A172 (cell line): ENCODE data around the gene CPA5. TPM values are rescaled to one million over a fixed set of nuclear protein-coding genes. Genes with fewer than 3 reads are reported as not detected.

Source experiments
- DNase-seq: peaks from one replicate; pipeline ENCODE4 v3.0.0-alpha.2; 2015; ENCODE audit warnings: low spot score
- total RNA-seq: library from RNA; depleted of rRNA; stranded (reverse); fragments of >200 nt; shearing (Covaris generic); gene quantifications from 2 replicates; pipeline ENCODE4 v1.2.3, GENCODE V29; 2014

Gene CPA5
- total RNA-seq, 1 experiment from 2014 or later, result 0.28 TPM

- no peak for DNase-seq
Observed at GRCh38 chr7:130379019-130379418, 34.4 kb downstream of the CPA5 start.

- DNase-seq, result no peak
Observed at GRCh38 chr7:130379532-130379920, 34.9 kb downstream of the CPA5 start.

GRCh38 chr7:130379921-130380860, 35.6 kb downstream of the CPA5 start, which contains the start of gene CPA1:
CPA1 (plus strand) TSS chr7:130380494; CDS start chr7:130380521, 27 bp downstream.
- peak; percentile 54 for DNase-seq

GRCh38 chr7:130380861-130381455, 36.3 kb downstream of the CPA5 start:
- DNase-seq, result no peak

- DNase-seq, result no peak
Observed at GRCh38 chr7:130381468-130382312, 37.1 kb downstream of the CPA5 start.

GRCh38 chr7:130383187-130383980, 38.8 kb downstream of the CPA5 start:
- DNase-seq, result no peak

GRCh38 chr7:130384371-130384801, 39.8 kb downstream of the CPA5 start:
- no peak for DNase-seq

GRCh38 chr7:130384841-130385599, 40.4 kb downstream of the CPA5 start:
- no peak for DNase-seq

GRCh38 chr7:130385600-130386066, 41.0 kb downstream of the CPA5 start:
- DNase-seq, result no peak

GRCh38 chr7:130386876-130387275, 42.3 kb downstream of the CPA5 start:
- DNase-seq, result no peak

GRCh38 chr7:130387306-130387627, 42.7 kb downstream of the CPA5 start:
- DNase-seq, result no peak

GRCh38 chr7:130387628-130388403, 43.2 kb downstream of the CPA5 start:
- DNase-seq, result peak; percentile 27

GRCh38 chr7:130388671-130389070, 44.1 kb downstream of the CPA5 start:
- no peak for DNase-seq

GRCh38 chr7:130390486-130390885, 45.9 kb downstream of the CPA5 start:
- no peak for DNase-seq

GRCh38 chr7:130393101-130393561, 48.5 kb downstream of the CPA5 start:
- no peak for DNase-seq

- DNase-seq, result no peak
Observed at GRCh38 chr7:130393841-130394411, 49.3 kb downstream of the CPA5 start.

GRCh38 chr7:130394421-130395195, 50.0 kb downstream of the CPA5 start:
- DNase-seq, result no peak

- no peak for DNase-seq
Observed at GRCh38 chr7:130395421-130395820, 50.8 kb downstream of the CPA5 start.
